HG03521 (cell line): ENCODE measurements around the gene DUSP14.
"Not testable (repeated sequence)": the region's sequence is repeated elsewhere in the genome, so short reads cannot be mapped to it uniquely, and the experiment has no call there.

Source experiments
- ATAC-seq: cut with Tn5 transposase; IDR thresholded peaks from one replicate; pipeline ENCODE4 v1.9.1; 2021; ENCODE audit warnings: mild to moderate bottlenecking, moderate library complexity; ENCODE audit not compliant: unreplicated experiment

The DUSP14 gene

DNA sequence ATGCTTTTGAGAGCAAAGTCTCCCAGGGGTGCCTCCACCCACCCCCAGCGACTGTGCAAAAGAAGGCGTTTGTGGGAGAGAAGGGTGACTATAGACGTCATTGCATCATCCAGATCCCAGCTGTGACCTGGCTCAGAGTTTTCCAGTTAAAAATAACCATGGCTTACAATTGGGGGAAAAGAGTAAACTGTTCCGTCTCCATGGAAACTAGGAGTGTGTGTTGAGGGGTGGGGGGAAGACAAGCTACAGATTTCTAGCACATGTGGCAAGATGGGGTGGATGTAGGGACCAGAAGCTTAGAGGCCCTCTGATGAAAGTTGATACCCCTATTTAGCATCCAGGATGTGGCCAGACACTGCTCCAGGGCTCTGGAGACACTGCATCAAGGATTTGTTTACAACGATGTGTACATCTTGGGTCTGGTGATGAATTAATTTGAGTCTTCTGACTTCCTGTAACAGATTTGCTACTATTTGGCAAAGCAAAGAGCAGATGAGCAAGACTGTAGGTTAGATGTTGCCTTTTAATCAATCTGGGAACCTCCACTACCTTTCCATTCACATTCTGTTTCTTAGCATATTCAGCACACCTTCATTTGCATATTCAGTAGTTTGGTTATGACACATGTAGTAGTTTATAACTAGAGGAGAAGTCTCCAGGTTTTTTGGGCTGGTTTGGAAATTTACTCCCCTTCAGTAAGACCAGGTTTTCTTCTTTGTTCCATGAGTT, 6.2 kb upstream of the DUSP14 start:
- no peak for ATAC-seq

- no peak for ATAC-seq
These were observed 3.6 kb upstream of the DUSP14 start for GRCh38 chr17:37485938-37486570.

DNA sequence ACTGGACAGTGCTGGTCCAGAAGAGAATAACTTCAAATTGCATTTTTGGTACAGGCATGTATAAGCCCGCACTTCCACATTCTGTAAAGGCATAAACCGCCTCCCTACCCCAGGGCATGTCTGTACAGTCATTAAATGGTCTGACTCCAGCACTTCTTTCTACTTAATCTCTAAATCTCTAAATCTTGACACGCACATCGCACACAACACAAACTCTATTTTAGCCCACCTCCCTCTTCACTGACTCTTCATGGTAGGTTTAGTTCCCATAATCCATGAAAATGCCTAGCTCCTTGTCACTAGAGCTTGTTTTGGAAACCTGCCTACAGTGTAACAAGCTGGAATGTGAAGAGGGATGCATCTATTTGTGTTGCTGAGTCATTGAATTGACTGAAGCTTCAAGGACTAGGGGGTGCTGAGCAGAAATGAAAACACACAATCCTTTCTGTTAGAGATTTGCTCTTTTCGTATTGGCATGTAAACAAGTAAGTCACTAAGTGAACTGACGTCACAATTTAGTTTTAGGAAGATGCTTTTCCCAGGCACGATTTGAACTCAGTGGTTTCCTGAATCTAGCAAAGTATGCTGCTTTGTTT, 1.6 kb upstream of the DUSP14 start:
- no peak for ATAC-seq

DNA sequence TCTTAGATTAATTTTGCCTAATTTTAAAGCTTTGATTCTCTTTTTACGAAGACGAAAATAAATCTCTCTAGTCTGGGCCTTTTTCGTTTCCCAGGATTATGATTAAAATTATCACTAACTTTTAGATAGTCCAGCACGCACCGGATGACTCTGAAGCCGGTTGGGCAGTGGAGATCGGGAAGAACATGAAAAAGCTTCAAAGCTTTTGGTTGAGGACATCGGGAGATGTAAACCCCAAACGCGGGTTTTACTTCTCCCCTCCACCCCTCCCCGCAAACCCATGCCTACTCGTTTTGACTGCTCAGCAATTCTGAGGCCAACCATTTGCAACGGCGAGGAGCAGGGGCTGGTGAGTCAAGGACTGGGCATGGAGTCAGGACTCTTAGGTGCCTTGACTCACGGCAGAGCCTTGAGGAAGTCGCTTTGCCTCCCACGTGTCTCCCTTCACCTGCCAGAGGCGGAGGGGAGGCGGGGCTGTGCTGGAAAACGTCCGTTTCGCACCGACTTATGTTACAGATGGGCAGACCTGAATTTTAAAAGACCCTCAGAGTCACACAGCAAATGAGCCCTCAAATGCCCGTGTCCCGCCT, 989 bp upstream of the DUSP14 start:
- ATAC-seq: no peak

DNA sequence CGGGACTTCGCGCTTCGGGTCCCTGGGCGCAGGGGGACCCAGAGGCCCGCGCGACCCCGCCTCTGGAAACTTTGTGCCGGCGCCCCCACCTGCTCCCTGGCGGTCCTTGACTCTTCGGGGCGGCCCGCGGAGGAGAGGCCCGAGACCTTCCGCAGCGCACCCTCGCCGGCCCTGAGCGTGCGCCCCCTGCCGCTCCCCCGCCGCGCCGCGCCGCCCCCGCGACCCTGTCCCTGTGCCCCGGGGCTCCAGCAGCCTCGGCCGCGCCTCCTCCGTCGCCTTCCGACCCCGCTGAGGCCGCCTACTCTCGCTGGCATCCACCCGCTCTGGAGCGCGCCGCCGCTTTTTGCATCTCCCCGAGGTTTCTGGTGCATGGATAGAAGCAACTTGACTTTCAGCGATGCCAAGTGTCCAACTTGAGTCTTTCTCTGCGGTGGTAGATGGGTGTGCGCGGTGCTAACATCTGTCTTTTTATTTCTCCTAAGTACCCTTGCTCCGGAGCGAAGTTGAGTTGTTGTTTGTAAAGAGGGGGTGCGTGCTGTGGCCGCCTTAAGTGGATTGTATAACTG, 414 bp downstream of the DUSP14 start:
- peak; percentile 49 for ATAC-seq

DNA sequence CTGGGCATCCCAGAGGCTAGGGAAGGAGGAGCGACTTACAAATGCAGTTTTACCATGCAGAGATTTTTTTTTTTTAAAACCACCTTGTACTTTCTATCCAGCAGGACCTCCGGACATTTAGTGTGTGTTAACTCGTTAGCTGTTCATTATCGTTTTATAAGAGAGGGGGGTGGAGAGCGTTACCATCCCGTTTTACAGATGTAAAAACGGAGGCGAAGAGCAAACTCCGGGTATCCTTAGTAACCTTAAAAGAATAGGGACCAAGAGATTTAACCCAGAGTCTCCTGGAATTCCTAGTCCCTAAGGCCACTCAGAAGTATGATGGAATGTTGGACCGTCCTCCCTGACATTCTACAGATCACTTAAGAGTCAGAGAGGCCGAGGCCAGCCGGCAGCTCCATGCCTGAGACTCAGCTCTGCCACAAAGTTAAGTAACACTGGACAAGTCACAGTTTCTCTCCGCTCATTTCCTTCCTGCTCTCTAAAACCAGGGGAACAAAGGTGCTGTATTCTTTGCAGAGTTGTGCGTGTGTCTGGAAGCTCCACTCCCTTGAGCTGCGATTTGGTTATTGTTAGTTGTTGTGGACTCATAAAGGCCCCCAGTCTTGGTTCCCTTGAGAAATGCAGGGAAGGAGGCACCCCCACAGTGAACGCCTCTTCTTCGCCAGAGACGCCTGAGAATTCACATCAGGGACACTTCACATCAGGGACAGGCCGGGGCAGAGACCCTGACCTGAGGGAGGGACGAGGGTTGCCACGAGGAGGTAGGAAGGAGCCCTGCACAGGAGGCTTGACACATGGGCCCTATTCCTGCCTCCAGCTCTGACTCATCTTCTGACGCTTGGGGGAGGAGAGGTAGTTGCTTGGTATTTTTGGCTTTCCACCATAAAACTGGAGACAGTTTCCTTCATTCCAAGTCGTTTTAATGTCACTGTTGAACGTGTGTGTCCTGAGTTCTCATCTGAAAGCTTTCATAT, 1.2 kb downstream of the DUSP14 start:
- no peak for ATAC-seq

GRCh38 chr17:37492167-37492566, 2.5 kb downstream of the DUSP14 start:
- no peak for ATAC-seq

GRCh38 chr17:37493249-37494027, 3.7 kb downstream of the DUSP14 start:
- ATAC-seq: no peak

DNA sequence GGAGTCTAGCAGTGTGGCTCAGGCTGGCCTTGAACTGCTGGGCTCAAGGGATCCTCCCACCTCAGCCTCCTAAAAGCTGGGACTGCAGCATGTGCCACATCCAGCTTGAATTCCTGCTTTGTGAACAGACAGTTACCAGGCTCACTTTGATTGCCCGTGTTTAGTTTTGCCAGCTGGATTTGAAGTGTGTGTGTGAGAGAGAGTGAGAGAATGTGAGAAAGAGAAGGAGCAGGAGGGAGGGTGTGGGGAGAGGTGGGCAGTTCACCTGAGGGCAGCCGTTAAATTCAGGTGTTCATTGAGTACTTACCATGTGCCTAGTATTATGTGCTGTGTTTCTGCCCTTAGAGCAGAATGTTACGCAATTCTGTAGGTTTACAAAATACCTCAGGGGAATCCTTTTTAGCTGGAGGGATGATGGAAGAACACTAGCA, 4.7 kb downstream of the DUSP14 start:
- ATAC-seq: no peak

DNA sequence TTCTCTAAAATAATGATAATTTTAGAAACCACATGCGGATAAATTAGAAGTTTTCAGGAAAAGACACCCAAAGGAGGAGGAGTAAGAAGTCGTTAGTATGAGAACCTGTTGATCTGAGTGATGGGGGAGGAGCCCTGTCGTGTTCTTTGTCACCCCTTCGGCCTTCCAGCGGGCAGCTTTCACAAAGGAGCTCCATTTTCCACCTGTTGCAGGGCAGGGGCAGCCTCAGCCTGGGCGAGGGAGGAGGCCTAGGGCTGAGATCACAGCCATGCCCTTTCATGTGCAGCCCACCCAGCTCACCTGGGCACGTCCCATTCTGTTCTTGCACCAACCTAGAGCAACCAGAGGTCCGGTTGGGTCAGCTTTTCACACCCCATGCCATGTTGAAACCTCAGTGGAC, 5.3 kb downstream of the DUSP14 start:
- ATAC-seq: no peak

GRCh38 chr17:37500378-37500777, 10.7 kb downstream of the DUSP14 start:
- ATAC-seq: no peak

DNA sequence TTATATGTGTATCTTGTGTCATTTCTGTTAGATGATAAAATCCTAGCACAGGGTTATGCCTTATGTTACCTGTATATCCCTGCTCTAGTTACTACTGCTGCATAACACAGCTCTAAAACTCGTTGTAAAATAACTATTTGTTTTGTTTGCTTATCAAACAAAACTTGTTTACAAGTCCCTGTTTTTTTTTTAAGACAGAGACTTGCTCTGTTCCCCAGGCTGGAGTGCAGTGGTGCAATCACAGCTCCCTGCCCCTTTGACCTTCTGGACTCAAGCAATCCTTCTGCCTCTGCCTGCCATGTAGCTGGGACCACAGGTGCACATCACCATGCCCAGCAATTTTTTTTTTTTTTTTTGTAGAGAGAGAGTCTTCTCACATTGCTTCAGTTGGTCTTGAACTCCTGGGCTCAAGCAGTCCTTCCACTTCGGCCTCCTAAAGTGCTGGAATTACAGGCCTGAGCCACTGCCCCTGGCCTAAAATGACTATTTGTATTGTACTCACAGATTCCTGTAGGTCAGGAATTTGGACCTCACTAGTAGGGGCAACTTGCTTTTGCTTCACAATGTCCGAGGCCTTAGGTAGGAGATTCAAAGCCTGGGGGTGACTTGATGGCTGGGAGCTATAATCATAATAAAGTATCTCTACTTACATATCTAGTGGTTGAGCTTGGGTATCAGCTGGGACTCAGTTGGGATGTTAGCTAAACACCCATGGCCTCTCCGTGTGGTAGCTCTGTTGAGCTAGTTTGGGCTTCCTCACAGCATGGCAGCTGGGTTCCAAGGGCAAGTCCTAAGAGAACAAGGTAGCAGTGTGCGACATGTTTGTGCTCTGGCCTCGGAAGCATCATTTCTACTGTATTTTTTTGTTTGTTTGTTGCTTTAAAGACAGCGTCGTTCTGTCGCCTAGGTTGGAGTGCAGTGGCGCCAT, 12.6 kb downstream of the DUSP14 start:
- ATAC-seq: no peak

- no peak for ATAC-seq
These were observed 13.5 kb downstream of the DUSP14 start for GRCh38 chr17:37503148-37503547.

DNA sequence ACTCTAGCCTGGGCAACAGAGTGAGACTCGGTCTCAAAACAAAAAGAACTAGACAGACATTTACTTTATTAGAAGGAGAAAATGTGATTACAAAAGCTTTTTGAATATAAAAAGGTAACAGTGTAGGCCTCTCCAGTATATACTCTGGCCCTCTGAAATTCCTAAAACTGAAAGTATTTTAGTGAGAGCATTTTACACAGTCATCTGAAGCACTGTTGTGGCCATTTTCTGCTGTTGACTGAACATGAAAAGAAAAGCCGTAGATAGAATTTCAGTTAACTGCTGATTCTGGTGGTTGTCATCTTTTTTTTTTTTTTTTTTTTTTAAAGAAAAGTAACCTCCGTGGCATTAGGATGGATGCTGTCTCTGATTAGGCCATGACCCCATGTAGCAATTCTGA, 15.6 kb downstream of the DUSP14 start:
- ATAC-seq: no peak

GRCh38 chr17:37506678-37507077, 17.0 kb downstream of the DUSP14 start:
- ATAC-seq: no peak

- no peak for ATAC-seq
These were observed 17.4 kb downstream of the DUSP14 start for GRCh38 chr17:37507111-37507510.

GRCh38 chr17:37510056-37510455, 20.4 kb downstream of the DUSP14 start:
- no peak for ATAC-seq

GRCh38 chr17:37511642-37512041, 22.0 kb downstream of the DUSP14 start:
- ATAC-seq: not testable (repeated sequence)
